Fibroblast of pulmonary artery (primary cell): ENCODE results near the gene SORBS2.

Experiments
- DNase-seq: peaks from one replicate; pipeline ENCODE4 v3.0.0-alpha.2; 2010; ENCODE audit warnings: low read depth
- H3K4me3 ChIP-seq: replicated peaks from 2 replicates; pipeline ENCODE4 v1.5.1; 2011; ENCODE audit warnings: low read depth, mild to moderate bottlenecking, control low read depth, low read length, moderate library complexity
- CTCF ChIP-seq: IDR thresholded peaks from 2 replicates; pipeline ENCODE4 v1.5.1; 2011; ENCODE audit warnings: mild to moderate bottlenecking, control low read depth, low read length, inconsistent platforms; ENCODE audit errors: missing control alignments

SORBS2 gene

GRCh38 chr4:185592845-185593488, 219.0 kb downstream of the SORBS2 start:
- TF ChIP-seq CTCF = peak; percentile 19
- no peak overlapping the region for H3K4me3 ChIP-seq
- peak; percentile 65 for DNase-seq

GRCh38 chr4:185592438-185592837, 219.6 kb downstream of the SORBS2 start:
- no peak for TF ChIP-seq CTCF
- DNase-seq = no peak
- H3K4me3 ChIP-seq = no peak overlapping the region

GRCh38 chr4:185591679-185592141, 220.3 kb downstream of the SORBS2 start:
- no peak overlapping the region for H3K4me3 ChIP-seq
- DNase-seq = peak; percentile 80
- no peak for TF ChIP-seq CTCF

- TF ChIP-seq CTCF = no peak
- no peak overlapping the region for H3K4me3 ChIP-seq
- DNase-seq = peak; percentile 23
Observed at GRCh38 chr4:185590982-185591381, 221.0 kb downstream of the SORBS2 start.

GRCh38 chr4:185589067-185589836, 222.7 kb downstream of the SORBS2 start:
- no peak overlapping the region for H3K4me3 ChIP-seq
- DNase-seq = peak; percentile 77
- TF ChIP-seq CTCF = no peak

- H3K4me3 ChIP-seq = no peak overlapping the region
- peak; percentile 43 for DNase-seq
- TF ChIP-seq CTCF = no peak
Observed at GRCh38 chr4:185587427-185588161, 224.4 kb downstream of the SORBS2 start.
